H1 (cell line): Measurements from ENCODE around the gene TCHH. TPM values are rescaled to one million over a fixed set of nuclear protein-coding genes. Genes with fewer than 3 reads are reported as not detected.
A peak's percentile ranks its signal among the peaks of the same experiment; 100 is the strongest.

Experiments used
- CHD1 ChIP-seq: IDR thresholded peaks from 2 replicates; pipeline ENCODE4 v1.6.1; 2012; ENCODE audit warnings: low read depth, low read length, improper control_type of control experiment
- CHD2 ChIP-seq: IDR thresholded peaks from 2 replicates; pipeline ENCODE4 v1.6.1; 2012; ENCODE audit warnings: low read length, improper control_type of control experiment
- CREB1 ChIP-seq: IDR thresholded peaks from 2 replicates; pipeline ENCODE4 v1.6.1; 2012; ENCODE audit warnings: inconsistent platforms
- EZH2 ChIP-seq: fragments of 200-600 bp; sonication (generic); IDR thresholded peaks from 2 replicates; pipeline ENCODE4 v1.7.1; 2012; ENCODE audit warnings: low read depth, mild to moderate bottlenecking, moderate library complexity, low read length, inconsistent platforms; ENCODE audit not compliant: severe bottlenecking
- GTF2F1 ChIP-seq: IDR thresholded peaks from 2 replicates; pipeline ENCODE4 v1.6.1; 2012; ENCODE audit warnings: low read depth, low read length, improper control_type of control experiment, borderline replicate concordance
- KDM4A ChIP-seq: IDR thresholded peaks from one replicate; pipeline ENCODE4 v1.7.1; 2012; ENCODE audit warnings: low read depth, mild to moderate bottlenecking, moderate library complexity, low read length, inconsistent platforms; ENCODE audit not compliant: severe bottlenecking
- KDM5A ChIP-seq: fragments of 200-600 bp; IDR thresholded peaks from 2 replicates; pipeline ENCODE4 v1.7.1; 2012; ENCODE audit warnings: mild to moderate bottlenecking, low read length, inconsistent platforms, mixed read lengths
- POU5F1 ChIP-seq: IDR thresholded peaks from 2 replicates; pipeline ENCODE4 v1.6.1; 2011; ENCODE audit warnings: low read depth, mild to moderate bottlenecking, low read length, moderate library complexity
- RBBP5 ChIP-seq: IDR thresholded peaks from 2 replicates; pipeline ENCODE4 v1.7.1; 2012; ENCODE audit warnings: low read depth, mild to moderate bottlenecking, inconsistent platforms, low read length, moderate library complexity, borderline replicate concordance
- SP1 ChIP-seq: IDR thresholded peaks from 2 replicates; pipeline ENCODE4 v1.6.1; 2011; ENCODE audit warnings: low read depth, low read length
- SP2 ChIP-seq: IDR thresholded peaks from 2 replicates; pipeline ENCODE4 v1.6.1; 2012; ENCODE audit warnings: mild to moderate bottlenecking, low read length, inconsistent platforms
- SUZ12 ChIP-seq: fragments of 200-600 bp; sonication (generic); IDR thresholded peaks from 2 replicates; pipeline ENCODE4 v1.6.1; 2012; ENCODE audit warnings: mild to moderate bottlenecking, inconsistent platforms, low read length, moderate library complexity, mixed read lengths
- TCF12 ChIP-seq: IDR thresholded peaks from 2 replicates; pipeline ENCODE4 v1.6.1; 2011; ENCODE audit warnings: low read depth, mild to moderate bottlenecking, low read length
- ZNF274 ChIP-seq: IDR thresholded peaks from 2 replicates; pipeline ENCODE4 v1.7.0; 2012; ENCODE audit warnings: low read length, borderline replicate concordance; ENCODE audit errors: extremely low read depth
- polyA plus RNA-seq, 7 experiments: library from polyadenylated mRNA; depleted of rRNA in 3 of 7; stranded (reverse) in 5 of 7; unstranded in 2 of 7; fragments of >200 nt in 5 of 7; fragments of 200-250 nt in 2 of 7; gene quantifications; 1 replicate in 5 of 7; 2 replicates in 1 of 7; 4 replicates in 1 of 7; pipeline versions ENCODE4 v1.2.1 to v1.2.3, GENCODE V29; 2011 to 2013; ENCODE audit warnings: missing spikeins in 2 of 7, mixed read lengths in 2 of 7
- total RNA-seq: library from RNA; stranded (reverse); fragmentation: NEBNext Ultra II Directional; extraction: Animal tissue kit (Norgen Biotek cat#: 25700); gene quantifications from 2 replicates; pipeline ENCODE4 v1.2.1, GENCODE V29; 2021
- TF ChIP-seq, protein P1 (sequence below): IDR thresholded peaks from 2 replicates; pipeline ENCODE4 v1.6.1; 2012; ENCODE audit warnings: low read length, inconsistent platforms
- TF ChIP-seq, protein P2 (sequence below), 3 experiments: IDR thresholded peaks; 1 replicate in 2 of 3; 2 replicates in 1 of 3; pipeline versions ENCODE4 v1.5.1 to v1.6.1; 2011; ENCODE audit warnings: low read length in 3 of 3, mild to moderate bottlenecking in 3 of 3, inconsistent platforms in 2 of 3, low read depth in 1 of 3, moderate library complexity in 1 of 3; ENCODE audit not compliant: insufficient read depth in 1 of 3; ENCODE audit errors: control extremely low read depth in 1 of 3
- TF ChIP-seq, protein P3 (sequence below): IDR thresholded peaks from 2 replicates; pipeline ENCODE4 v1.6.1; 2011; ENCODE audit warnings: low read length, improper control_type of control experiment

The TCHH gene
- total and polyA plus RNA-seq, 2 of the 8 experiments (the other 6 are each of a cell fraction or from before 2014, with no cell fraction given): 0.02 to 0.07 TPM

DNA sequence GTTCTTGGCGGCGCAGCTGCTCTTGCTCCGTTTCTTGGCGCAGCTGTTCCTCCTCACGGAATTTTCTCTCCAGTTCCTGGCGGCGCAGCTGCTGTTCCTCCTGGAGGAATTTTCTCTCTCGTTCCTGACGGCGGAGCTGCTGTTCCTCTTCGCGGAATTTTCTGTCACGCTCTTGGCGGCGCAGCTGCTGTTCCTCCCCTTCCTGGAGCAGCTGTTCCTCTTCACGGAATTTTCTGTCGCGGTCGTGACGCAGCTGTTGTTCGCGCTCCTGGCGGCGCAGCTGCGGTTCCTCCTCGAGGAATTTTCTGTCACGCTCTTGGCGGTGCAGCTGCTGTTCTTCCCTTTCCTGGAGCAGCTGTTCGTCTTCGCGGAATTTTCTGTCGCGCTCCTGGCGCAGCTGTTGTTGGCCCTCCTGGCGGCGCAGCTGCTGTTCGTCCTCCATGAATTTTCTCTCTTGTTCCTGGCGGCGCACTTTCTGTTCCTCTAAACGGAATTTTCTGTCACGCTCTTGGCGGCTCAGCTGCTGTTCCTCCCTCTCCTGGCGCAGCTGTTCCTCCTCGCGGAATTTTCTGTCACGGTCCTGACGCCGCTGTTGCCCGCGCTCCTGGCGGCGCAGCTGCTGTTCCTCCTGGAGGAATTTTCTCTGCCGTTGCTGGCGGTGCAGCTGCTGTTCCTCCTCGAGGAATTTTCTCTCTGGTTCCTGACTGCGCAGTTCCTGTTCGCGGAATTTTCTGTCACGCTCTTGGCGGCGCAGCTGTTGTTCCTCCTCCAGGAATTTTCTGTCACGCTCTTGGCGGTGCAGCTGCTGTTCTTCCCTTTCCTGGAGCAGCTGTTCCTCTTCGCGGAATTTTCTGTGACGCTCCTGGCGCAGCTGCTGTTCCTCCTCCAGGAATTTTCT lies 7.0 kb downstream of the TCHH start (continued):
- TF ChIP-seq, protein P1, sequence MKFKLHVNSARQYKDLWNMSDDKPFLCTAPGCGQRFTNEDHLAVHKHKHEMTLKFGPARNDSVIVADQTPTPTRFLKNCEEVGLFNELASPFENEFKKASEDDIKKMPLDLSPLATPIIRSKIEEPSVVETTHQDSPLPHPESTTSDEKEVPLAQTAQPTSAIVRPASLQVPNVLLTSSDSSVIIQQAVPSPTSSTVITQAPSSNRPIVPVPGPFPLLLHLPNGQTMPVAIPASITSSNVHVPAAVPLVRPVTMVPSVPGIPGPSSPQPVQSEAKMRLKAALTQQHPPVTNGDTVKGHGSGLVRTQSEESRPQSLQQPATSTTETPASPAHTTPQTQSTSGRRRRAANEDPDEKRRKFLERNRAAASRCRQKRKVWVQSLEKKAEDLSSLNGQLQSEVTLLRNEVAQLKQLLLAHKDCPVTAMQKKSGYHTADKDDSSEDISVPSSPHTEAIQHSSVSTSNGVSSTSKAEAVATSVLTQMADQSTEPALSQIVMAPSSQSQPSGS: no peak
- TF ChIP-seq TCF12 (no peak), CHD1 (no peak), KDM5A (no peak), SUZ12 (peak; percentile 82; the same call in 1 of the 2 replicates), RBBP5 (no peak), CREB1 (0 out of 2 replicates have a peak, but pooled peaks have one; percentile 37), SP2 (no peak), POU5F1 (no peak), SP1 (no peak), ZNF274 (no peak), GTF2F1 (no peak), CHD2 (no peak), EZH2 (peak; percentile 63), KDM4A (no peak)
- TF ChIP-seq, protein P2, sequence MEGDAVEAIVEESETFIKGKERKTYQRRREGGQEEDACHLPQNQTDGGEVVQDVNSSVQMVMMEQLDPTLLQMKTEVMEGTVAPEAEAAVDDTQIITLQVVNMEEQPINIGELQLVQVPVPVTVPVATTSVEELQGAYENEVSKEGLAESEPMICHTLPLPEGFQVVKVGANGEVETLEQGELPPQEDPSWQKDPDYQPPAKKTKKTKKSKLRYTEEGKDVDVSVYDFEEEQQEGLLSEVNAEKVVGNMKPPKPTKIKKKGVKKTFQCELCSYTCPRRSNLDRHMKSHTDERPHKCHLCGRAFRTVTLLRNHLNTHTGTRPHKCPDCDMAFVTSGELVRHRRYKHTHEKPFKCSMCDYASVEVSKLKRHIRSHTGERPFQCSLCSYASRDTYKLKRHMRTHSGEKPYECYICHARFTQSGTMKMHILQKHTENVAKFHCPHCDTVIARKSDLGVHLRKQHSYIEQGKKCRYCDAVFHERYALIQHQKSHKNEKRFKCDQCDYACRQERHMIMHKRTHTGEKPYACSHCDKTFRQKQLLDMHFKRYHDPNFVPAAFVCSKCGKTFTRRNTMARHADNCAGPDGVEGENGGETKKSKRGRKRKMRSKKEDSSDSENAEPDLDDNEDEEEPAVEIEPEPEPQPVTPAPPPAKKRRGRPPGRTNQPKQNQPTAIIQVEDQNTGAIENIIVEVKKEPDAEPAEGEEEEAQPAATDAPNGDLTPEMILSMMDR (IDR thresholded peaks at IDR 0.05; ENCODE audit: control extremely low read depth in 1 of 3, insufficient read depth in 1 of 3, low read depth in 1 of 3, low read length in 3 of 3): no peak
- TF ChIP-seq, protein P3, sequence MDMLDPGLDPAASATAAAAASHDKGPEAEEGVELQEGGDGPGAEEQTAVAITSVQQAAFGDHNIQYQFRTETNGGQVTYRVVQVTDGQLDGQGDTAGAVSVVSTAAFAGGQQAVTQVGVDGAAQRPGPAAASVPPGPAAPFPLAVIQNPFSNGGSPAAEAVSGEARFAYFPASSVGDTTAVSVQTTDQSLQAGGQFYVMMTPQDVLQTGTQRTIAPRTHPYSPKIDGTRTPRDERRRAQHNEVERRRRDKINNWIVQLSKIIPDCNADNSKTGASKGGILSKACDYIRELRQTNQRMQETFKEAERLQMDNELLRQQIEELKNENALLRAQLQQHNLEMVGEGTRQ: no peak
